H1 (cell line): ENCODE measurements around the gene C9. TPM values are rescaled to one million over a fixed set of nuclear protein-coding genes. Genes with fewer than 3 reads are reported as not detected.

Experiments used
- BRCA1 ChIP-seq: IDR thresholded peaks from 2 replicates; pipeline ENCODE4 v1.6.1; 2012; ENCODE audit warnings: low read depth, low read length, improper control_type of control experiment
- CHD7 ChIP-seq: fragments of 300-600 bp; sonication (generic); IDR thresholded peaks from 2 replicates; pipeline ENCODE4 v1.7.1; 2012; ENCODE audit warnings: low read length, moderate library complexity, mild to moderate bottlenecking, inconsistent platforms; ENCODE audit not compliant: insufficient replicate concordance
- EZH2 ChIP-seq: fragments of 200-600 bp; sonication (generic); IDR thresholded peaks from 2 replicates; pipeline ENCODE4 v1.7.1; 2012; ENCODE audit warnings: low read depth, mild to moderate bottlenecking, moderate library complexity, low read length, inconsistent platforms; ENCODE audit not compliant: severe bottlenecking
- PHF8 ChIP-seq: fragments of 200-600 bp; sonication (generic); conservative IDR thresholded peaks from 2 replicates; pipeline ENCODE4 v1.7.1; 2012; ENCODE audit warnings: low read depth, mild to moderate bottlenecking, inconsistent platforms, low read length, moderate library complexity
- RBBP5 ChIP-seq: IDR thresholded peaks from 2 replicates; pipeline ENCODE4 v1.7.1; 2012; ENCODE audit warnings: low read depth, mild to moderate bottlenecking, inconsistent platforms, low read length, moderate library complexity, borderline replicate concordance
- RFX5 ChIP-seq: IDR thresholded peaks from 2 replicates; pipeline ENCODE4 v1.6.1; 2011; ENCODE audit warnings: low read depth, low read length, improper control_type of control experiment, borderline replicate concordance
- SIRT6 ChIP-seq: IDR thresholded peaks from one replicate; pipeline ENCODE4 v1.7.1; 2012; ENCODE audit warnings: low read length, inconsistent platforms
- SP4 ChIP-seq: IDR thresholded peaks from 2 replicates; pipeline ENCODE4 v1.6.1; 2012; ENCODE audit warnings: low read length, inconsistent platforms
- TCF12 ChIP-seq: IDR thresholded peaks from 2 replicates; pipeline ENCODE4 v1.6.1; 2011; ENCODE audit warnings: low read depth, mild to moderate bottlenecking, low read length
- polyA plus RNA-seq, 7 experiments: library from polyadenylated mRNA; depleted of rRNA in 3 of 7; stranded (reverse) in 5 of 7; unstranded in 2 of 7; fragments of >200 nt in 5 of 7; fragments of 200-250 nt in 2 of 7; gene quantifications; 1 replicate in 5 of 7; 2 replicates in 1 of 7; 4 replicates in 1 of 7; pipeline versions ENCODE4 v1.2.1 to v1.2.3, GENCODE V29; 2011 to 2013; ENCODE audit warnings: missing spikeins in 2 of 7, mixed read lengths in 2 of 7
- total RNA-seq: library from RNA; stranded (reverse); fragmentation: NEBNext Ultra II Directional; extraction: Animal tissue kit (Norgen Biotek cat#: 25700); gene quantifications from 2 replicates; pipeline ENCODE4 v1.2.1, GENCODE V29; 2021

C9 gene
- total and polyA plus RNA-seq, 2 of the 8 experiments (the other 6 are each of a cell fraction or from before 2014, with no cell fraction given) = not detected

GRCh38 chr5:39363217-39363616 lies 1.1 kb downstream of the C9 start (continued):
- no peak for TF ChIP-seq RBBP5
- no peak for TF ChIP-seq CHD7
- no peak for TF ChIP-seq BRCA1
- no peak for TF ChIP-seq TCF12
- no peak for TF ChIP-seq SIRT6
- TF ChIP-seq SP4 = no peak
- no peak for TF ChIP-seq EZH2
- no peak for TF ChIP-seq RFX5
- no peak for TF ChIP-seq PHF8
